ENCODE results near the gene VPS16. TPM values are rescaled to one million over a fixed set of nuclear protein-coding genes. Genes with fewer than 3 reads are reported as not detected.

Gene VPS16
- total and polyA plus RNA-seq, 2 of the 13 experiments (the other 11 are each of a cell fraction or from before 2014, with no cell fraction given): 34.2 to 35.4 TPM

GRCh38 chr20:2873010-2873746, 32.6 kb downstream of the VPS16 start, which contains the start of gene PTPRA (continued):
- TF ChIP-seq NPAS2 (CRISPR knock-in tag; IDR thresholded peaks at IDR 0.05; ENCODE audit: borderline replicate concordance) (no peak), ZBTB34 (CRISPR knock-in tag; IDR thresholded peaks at IDR 0.05) (peak; percentile 43; the same call in 1 of the 2 replicates), ZUFSP (CRISPR knock-in tag; IDR thresholded peaks at IDR 0.05; ENCODE audit: borderline replicate concordance) (no peak), PHF21A (CRISPR knock-in tag; IDR thresholded peaks at IDR 0.05) (peak; percentile 85), ZNF207 (IDR thresholded peaks at IDR 0.05; ENCODE audit: borderline replicate concordance) (no peak), HNF4A (CRISPR knock-in tag; IDR thresholded peaks at IDR 0.05) (no peak), ZNF609 (CRISPR knock-in tag; IDR thresholded peaks at IDR 0.05; ENCODE audit: borderline replicate concordance) (peak; percentile 45), HIC2 (CRISPR knock-in tag; IDR thresholded peaks at IDR 0.05; ENCODE audit: low read depth) (peak; percentile 16; the same call in 1 of the 2 replicates), BRD4 (CRISPR knock-in tag; IDR thresholded peaks at IDR 0.05) (no peak), CBX2 (IDR thresholded peaks at IDR 0.05; ENCODE audit: low read depth, low read length) (no peak), CBX2 (CRISPR knock-in tag; IDR thresholded peaks at IDR 0.05; ENCODE audit: low read depth) (no peak), PAWR (CRISPR knock-in tag; IDR thresholded peaks at IDR 0.05; ENCODE audit: borderline replicate concordance) (no peak), SMAD9 (CRISPR knock-in tag; IDR thresholded peaks at IDR 0.05) (0 out of 2 replicates have a peak, but pooled peaks have one; percentile 86), CHD2 (IDR thresholded peaks at IDR 0.05; ENCODE audit: low read depth, low read length) (no peak), HDAC1 (CRISPR knock-in tag; IDR thresholded peaks at IDR 0.05) (peak; percentile 81), ESRRA (CRISPR knock-in tag; IDR thresholded peaks at IDR 0.05; ENCODE audit: low read depth) (no peak; the same call in 1 of the 2 replicates), KLF11 (CRISPR knock-in tag; IDR thresholded peaks at IDR 0.05) (no peak; the same call in 1 of the 2 replicates), TFDP1 (CRISPR knock-in tag; IDR thresholded peaks at IDR 0.05; ENCODE audit: borderline replicate concordance) (peak; percentile 72; the same call in 1 of the 2 replicates)

Measured in HepG2 (cell line).